Superior temporal gyrus (tissue), 1 donor: ENCODE data around the gene ZNF521.
A peak's percentile ranks its signal among the peaks of the same experiment; 100 is the strongest.
"Not testable (repeated sequence)": the region's sequence is repeated elsewhere in the genome, so short reads cannot be mapped to it uniquely, and the experiment has no call there.

Source experiments
- DNase-seq: peaks from one replicate; pipeline ENCODE4 v3.0.0-alpha.2; 2016; ENCODE audit errors: extremely low spot score

The ZNF521 gene

GRCh38 chr18:25033175-25033574, 318.8 kb downstream of the ZNF521 start:
- not testable (repeated sequence) for DNase-seq

GRCh38 chr18:25029802-25030201, 322.2 kb downstream of the ZNF521 start:
- DNase-seq = no peak

- DNase-seq = no peak
Observed at GRCh38 chr18:25019931-25020330, 332.0 kb downstream of the ZNF521 start.

DNA sequence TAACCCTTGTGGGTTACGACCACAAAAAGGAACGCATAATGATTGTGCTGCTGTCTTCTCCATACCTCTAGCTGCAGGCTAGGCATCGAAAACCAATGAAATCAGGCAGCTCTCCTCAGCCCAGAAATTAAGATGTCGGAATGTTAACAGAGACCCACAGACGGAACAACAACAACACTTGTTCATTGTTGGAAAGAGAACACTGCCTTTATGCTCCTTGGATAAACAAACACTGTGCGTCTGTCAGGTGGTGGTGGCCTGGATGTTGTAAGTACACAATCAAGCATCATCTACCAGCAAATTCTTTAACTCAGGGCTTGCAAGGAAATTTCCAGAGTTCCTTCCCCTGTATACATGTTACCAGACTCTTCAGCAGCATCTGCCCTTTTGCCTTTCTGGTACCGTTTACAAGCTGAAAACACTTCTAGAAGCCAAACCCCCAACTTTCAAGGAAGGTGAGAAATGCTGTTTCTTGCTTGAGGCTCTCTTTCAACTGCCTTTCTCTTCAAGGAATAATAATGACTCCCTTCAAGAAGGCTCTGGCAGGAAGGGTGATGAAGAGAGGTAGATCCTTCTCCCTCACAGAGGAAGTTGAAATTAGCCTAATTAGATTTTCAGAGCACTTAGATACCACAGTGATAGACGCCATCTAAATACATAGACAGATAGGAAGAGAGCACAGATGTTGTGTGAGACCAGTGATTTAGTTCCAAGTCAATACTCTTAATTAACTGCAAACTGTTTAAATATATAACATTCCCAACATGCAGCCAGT, 332.7 kb downstream of the ZNF521 start:
- peak; percentile 73 for DNase-seq

GRCh38 chr18:25016666-25017065, 335.3 kb downstream of the ZNF521 start:
- no peak for DNase-seq

DNA sequence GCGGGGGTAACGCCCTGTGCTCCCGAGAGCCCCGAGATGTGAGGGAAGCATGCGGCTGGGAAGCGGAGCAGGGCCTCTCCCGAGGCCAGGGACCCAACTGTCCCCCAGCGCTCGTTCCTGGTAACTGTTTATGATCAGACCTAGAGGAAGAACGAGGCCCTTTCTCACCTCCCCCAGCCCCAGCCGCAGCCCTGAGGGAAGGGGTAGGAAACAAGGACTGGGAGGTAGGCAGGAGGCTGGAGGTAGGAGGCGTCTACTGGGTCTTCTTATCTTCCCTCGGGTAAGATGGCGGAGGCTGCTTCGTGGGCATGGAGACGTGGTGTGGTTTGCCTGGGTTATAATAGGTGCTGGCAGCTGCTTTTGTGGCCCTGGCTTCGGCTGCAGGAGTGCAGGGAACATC, 335.8 kb downstream of the ZNF521 start:
- no peak for DNase-seq
